GM19043 (cell line): ENCODE results near the gene SPAG16.

Experiments used
- ATAC-seq: cut with Tn5 transposase; IDR thresholded peaks from one replicate; pipeline ENCODE4 v1.9.1; 2021; ENCODE audit warnings: low read depth; ENCODE audit not compliant: unreplicated experiment

Gene SPAG16

GRCh38 chr2:213537579-213537978 lies 253.3 kb downstream of the SPAG16 start:
- peak; percentile 49 for ATAC-seq

- no peak for ATAC-seq
Observed at GRCh38 chr2:213544940-213545339, 260.7 kb downstream of the SPAG16 start.

- no peak for ATAC-seq
Observed at GRCh38 chr2:213545481-213545880, 261.2 kb downstream of the SPAG16 start.

- ATAC-seq: no peak
Observed at GRCh38 chr2:213545964-213546475, 261.8 kb downstream of the SPAG16 start.

GRCh38 chr2:213551526-213551925 lies 267.3 kb downstream of the SPAG16 start:
- no peak for ATAC-seq

- ATAC-seq: no peak
Observed at GRCh38 chr2:213559053-213559452, 274.8 kb downstream of the SPAG16 start.

- ATAC-seq: no peak
Observed at GRCh38 chr2:213561759-213562158, 277.5 kb downstream of the SPAG16 start.

- no peak for ATAC-seq
Observed at GRCh38 chr2:213562539-213563180, 278.4 kb downstream of the SPAG16 start.

- ATAC-seq: no peak
Observed at GRCh38 chr2:213566846-213567245, 282.6 kb downstream of the SPAG16 start.

GRCh38 chr2:213609570-213610170 lies 325.4 kb downstream of the SPAG16 start:
- ATAC-seq: no peak

- ATAC-seq: no peak
Observed at GRCh38 chr2:213627054-213627710, 342.9 kb downstream of the SPAG16 start.

- no peak for ATAC-seq
Observed at GRCh38 chr2:213627835-213628460, 343.7 kb downstream of the SPAG16 start.

GRCh38 chr2:213640738-213641425 lies 356.6 kb downstream of the SPAG16 start:
- no peak for ATAC-seq

GRCh38 chr2:213644926-213645325 lies 360.7 kb downstream of the SPAG16 start:
- ATAC-seq: no peak

GRCh38 chr2:213649176-213649575 lies 364.9 kb downstream of the SPAG16 start:
- ATAC-seq: no peak

- ATAC-seq: no peak
Observed at GRCh38 chr2:213664817-213665216, 380.6 kb downstream of the SPAG16 start.

- ATAC-seq: no peak
Observed at GRCh38 chr2:213669657-213670056, 385.4 kb downstream of the SPAG16 start.

- no peak for ATAC-seq
Observed at GRCh38 chr2:213678437-213679218, 394.4 kb downstream of the SPAG16 start.

GRCh38 chr2:213679894-213680293 lies 395.6 kb downstream of the SPAG16 start:
- ATAC-seq: no peak

- ATAC-seq: no peak
Observed at GRCh38 chr2:213682276-213682675, 398.0 kb downstream of the SPAG16 start.
